A673 (cell line): ENCODE measurements around the gene RFTN1.

Experiments
- EZH2 ChIP-seq: fragments of 200-600 bp; sonication (generic); IDR thresholded peaks from 2 replicates; pipeline ENCODE4 v1.6.1; 2017; ENCODE audit warnings: borderline replicate concordance, low read depth, mild to moderate bottlenecking, mixed read lengths, antibody characterized with exemption, low read length; ENCODE audit not compliant: poor library complexity, severe bottlenecking
- TF ChIP-seq, protein P1 (sequence below): fragments of 300-800, 200-600 bp; sonication (generic); conservative IDR thresholded peaks from 2 replicates; pipeline ENCODE4 v1.5.1; 2017; ENCODE audit warnings: low read depth, mild to moderate bottlenecking, antibody characterized with exemption, low read length, moderate library complexity, mixed read lengths

DNA sequence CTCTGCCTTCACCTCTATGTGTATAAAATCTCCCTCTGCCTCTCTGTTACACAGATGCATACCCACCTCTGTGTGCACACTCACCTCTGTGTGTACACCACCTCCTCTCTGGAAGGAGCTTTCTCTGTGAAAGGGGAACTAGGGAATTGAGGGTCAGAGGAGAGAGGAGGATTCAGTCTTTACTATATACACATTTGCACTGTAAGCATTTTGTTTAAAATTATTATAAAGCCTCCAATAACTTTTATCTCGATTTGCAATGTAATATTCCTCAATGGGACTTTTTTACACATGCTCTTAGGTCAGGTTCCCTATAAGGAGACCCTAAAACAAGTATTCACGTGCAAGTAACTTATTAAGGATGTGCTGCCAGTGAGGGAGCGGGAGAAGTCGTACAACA is 166.0 kb downstream of the RFTN1 start:
- TF ChIP-seq, protein P1, sequence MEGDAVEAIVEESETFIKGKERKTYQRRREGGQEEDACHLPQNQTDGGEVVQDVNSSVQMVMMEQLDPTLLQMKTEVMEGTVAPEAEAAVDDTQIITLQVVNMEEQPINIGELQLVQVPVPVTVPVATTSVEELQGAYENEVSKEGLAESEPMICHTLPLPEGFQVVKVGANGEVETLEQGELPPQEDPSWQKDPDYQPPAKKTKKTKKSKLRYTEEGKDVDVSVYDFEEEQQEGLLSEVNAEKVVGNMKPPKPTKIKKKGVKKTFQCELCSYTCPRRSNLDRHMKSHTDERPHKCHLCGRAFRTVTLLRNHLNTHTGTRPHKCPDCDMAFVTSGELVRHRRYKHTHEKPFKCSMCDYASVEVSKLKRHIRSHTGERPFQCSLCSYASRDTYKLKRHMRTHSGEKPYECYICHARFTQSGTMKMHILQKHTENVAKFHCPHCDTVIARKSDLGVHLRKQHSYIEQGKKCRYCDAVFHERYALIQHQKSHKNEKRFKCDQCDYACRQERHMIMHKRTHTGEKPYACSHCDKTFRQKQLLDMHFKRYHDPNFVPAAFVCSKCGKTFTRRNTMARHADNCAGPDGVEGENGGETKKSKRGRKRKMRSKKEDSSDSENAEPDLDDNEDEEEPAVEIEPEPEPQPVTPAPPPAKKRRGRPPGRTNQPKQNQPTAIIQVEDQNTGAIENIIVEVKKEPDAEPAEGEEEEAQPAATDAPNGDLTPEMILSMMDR, result no peak
- no peak for TF ChIP-seq EZH2
